ENCODE results near the gene IMP4.

GRCh38 chr2:130355172-130355577 lies 12.5 kb downstream of the IMP4 start:
- TF ChIP-seq GATA2 (IDR thresholded peaks at IDR 0.05; ENCODE audit: insufficient read depth, insufficient read length, low read depth, low read length): no peak
- TF ChIP-seq JUN (IDR thresholded peaks at IDR 0.05; ENCODE audit: borderline replicate concordance, insufficient read depth, insufficient read length, low read depth): no peak
- no peak for TF ChIP-seq CTCF (IDR thresholded peaks at IDR 0.05; ENCODE audit: extremely low read depth in 1 of 2, insufficient read depth in 1 of 2, low read depth in 1 of 2, low read length in 2 of 2)
- TF ChIP-seq MYC (IDR thresholded peaks at IDR 0.05; ENCODE audit: low read depth, low read length): no peak

Measured in endothelial cell of umbilical vein (primary cell).